Activated T-cell treated with anti-CD3 and anti-CD28 coated beads, Interleukin-2, amount 50 U/mL, for 1 hour (primary cell): ENCODE measurements around the gene ZNF682.
"Not testable (repeated sequence)": the region's sequence is repeated elsewhere in the genome, so short reads cannot be mapped to it uniquely, and the experiment has no call there.

Experiments used
- DNase-seq: peaks from one replicate; pipeline ENCODE4 v3.0.0-alpha.2; 2020

The ZNF682 gene

DNA sequence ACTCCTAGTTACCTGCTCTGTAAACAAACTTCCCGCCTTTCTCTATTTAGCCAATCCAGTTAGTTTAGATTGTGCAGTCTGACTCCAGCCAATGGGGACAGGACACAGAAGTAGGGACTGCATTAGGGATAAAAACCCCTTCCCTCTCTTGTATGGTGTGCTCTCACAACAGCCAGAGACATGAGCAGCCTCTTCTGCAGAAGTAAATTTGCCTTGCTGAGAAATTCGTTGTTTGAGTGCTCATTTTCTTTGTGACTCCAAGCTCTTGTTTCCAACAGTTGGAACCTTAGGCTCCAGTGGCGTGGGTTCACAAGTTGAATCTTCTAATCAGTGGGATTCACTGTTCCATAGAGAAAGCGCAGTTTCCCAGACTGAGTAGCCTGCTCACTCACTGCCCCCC, 72.4 kb downstream of the ZNF682 start:
- no peak for DNase-seq

DNA sequence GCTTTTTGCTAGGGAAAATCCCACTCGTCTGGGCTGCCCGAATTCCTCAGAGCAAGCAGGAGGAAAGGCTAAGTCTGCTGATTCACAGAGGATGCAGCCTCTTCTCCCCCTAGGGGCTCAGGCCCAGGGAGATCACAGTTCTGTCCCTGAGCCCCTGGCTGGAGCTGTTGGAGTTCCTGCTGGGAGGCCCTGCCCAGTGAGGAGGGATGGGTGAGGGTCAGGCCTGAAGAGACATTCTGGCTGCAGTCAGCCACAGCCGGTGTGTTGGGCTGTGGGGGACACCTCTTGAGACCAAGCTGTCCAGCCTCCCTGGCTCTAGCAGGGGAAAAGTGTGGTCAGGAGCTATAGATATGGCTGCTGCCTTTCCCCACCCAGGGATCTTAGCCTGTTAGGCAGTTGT, 73.2 kb downstream of the ZNF682 start:
- DNase-seq: not testable (repeated sequence)

DNA sequence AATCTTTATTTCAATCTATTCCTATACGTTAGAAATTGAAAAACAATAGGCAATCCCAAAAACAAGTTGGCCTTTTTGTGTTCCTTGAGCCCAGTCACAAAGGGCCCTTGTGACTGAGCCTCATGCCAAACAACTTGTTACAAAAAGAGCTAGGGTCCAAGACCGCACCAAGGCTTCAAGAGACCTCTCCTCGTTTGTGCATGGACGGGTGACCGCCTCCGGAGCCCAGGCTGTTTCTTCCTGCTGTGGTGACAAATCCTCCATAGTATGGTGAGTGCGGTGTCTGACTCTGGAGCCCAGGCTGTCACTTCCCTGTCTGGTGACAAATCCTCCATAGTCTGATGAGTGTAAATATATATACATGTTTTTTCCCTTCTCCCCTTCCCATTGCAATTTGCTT, 74.9 kb downstream of the ZNF682 start:
- DNase-seq: no peak

DNA sequence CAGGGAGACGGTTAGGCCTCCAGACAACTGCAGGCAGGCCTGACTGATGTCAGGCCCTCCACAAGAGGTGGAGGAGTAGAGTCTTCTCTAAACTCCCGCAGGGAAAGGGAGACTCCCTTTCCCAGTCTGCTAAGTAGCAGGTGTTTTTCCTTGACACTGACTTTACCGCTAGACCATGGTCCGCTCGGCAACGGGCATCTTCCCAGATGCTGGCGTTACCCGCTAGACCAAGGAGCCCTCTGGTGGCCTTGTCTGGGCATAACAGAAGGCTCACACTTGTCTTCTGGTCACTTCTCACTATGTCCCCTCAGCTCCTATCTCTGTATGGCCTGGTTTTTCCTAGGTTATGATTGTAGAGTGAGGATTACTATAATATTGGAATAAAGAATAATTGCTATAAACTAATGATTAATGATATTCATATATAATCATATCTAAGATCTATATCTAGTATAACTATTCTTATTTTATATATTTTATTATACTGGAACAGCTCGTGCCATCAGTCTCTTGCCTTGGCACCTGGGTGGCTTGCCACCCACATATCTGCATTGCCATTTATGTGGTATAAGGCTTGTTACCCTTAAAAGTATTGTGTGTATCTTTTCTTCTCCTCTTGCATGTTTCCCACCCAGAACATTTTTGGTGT, 80.0 kb downstream of the ZNF682 start:
- peak; percentile 69 for DNase-seq

DNA sequence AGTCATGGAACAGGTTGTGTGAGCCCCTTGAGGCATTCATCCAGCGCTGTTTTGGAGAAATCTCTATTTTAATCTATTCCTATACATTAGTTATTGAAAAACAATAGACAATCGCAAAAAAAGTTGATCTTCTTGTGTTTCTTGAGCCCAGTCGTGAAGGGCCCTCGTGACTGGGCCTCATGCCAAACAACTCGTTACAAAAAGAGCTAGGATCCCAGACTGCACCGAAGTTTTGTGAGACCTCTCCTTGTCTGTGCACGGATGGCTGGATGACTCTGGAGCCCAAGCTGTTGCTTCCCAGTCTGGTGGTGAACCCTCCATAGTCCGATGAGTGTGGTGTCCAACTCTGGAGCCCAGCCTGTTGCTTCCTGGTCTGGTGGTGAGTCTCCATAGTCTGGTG, 81.5 kb downstream of the ZNF682 start:
- not testable (repeated sequence) for DNase-seq

DNA sequence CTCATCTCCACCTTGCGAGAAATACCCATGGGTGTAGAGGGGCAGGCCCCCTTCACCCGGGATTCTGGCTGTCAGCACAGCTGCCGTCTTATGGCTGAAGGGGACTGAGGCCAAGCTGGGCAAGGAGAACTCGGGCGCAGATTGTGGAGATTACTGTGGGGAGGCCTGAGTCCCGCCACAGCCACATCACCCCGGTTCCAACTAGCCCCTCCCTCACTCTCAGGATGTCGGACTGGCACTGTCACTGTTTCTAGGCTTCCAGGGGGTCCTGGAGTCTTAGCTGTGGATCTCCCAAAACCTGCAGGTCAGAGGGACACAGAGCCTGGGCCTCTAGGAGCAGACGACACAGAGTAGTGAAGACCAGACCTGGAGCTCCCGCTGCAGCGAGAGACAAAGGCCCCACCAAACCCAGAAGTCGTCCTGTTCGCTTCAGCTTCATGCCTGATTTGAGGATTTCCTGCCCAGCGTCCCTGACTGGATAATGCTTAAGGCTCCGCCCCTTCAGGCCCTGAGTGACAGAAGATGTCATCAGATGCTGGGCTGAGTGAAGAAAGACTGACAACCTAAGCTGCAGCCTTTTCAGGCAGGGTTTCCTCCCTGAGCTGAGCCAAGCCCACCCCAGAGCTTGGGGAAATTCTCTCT, 82.8 kb downstream of the ZNF682 start:
- DNase-seq: no peak

DNA sequence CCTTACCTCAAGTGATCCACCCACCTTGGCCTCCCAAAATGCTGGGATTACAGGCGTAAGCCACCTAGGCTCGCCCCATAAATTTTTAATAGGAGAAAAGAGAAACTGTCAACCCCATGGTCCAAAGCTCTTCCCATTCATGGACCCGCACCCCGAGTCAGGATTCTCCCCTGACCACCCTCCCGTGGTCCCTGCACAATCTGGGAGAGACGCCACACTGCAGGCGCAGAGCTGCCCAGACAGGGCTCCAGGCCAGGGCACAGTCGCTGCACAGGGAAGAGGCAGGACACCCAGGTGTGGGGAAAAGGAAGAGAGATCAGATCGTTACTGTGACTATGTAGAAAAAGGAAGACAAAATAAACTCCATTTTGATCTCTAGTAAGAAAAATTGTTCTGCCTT, 84.1 kb downstream of the ZNF682 start:
- no peak for DNase-seq
